Measurements from ENCODE around the gene ZNF423.

Gene ZNF423

DNA sequence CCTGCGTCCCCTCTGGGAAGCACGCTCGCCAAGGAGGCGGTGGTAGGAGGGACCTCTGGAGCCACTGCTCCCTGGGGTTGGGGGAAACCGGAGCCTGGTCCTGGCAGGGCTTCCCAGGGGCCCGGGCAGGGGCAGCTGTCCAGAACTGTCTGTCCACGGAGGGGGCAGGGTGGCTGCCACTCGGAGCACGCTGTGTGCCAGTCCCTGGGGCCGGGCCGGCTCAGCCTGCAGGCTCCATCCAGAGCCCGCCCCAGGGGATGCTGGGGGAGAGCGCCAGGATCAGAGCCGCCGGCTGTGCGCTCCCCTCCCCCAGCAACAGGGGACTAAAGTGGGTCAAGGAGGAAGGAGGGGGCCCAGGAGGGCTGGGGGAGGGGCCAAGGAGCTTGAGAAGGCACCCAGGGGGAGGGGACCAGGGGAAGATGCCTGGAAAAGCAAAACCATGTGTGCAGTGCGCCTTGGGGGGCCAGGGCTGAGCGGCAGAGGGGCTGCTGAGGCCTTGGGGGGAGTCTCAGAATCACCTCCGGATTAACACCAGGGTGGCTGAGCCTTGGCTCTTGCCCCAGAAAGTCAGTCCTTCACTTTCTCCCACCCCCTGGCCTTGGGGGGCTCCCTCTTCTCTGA is 21.3 kb downstream of the ZNF423 start:
- WGBS: 16% methylated on average over 19 of the region's 19 CpGs
- Histone ChIP-seq H3K4me1 (ENCODE audit: insufficient read depth, low read length) (peaks cover 57% of the 10 kb centered on the region), H3K9me3 (ENCODE audit: insufficient read depth, low read depth, low read length) (no peaks in the 10 kb centered on the region), H3K4me3 (ENCODE audit: low read length) (no peak overlapping the region), H3K9ac (ENCODE audit: low read depth, low read length) (peak overlapping the region; percentile 8; the same call in 1 of the 2 replicates), H3K36me3 (ENCODE audit: insufficient read depth, low read length) (no peaks in the 10 kb centered on the region), H3K27me3 (ENCODE audit: insufficient read depth, low read length) (no peaks in the 10 kb centered on the region), H3K27ac (ENCODE audit: low read depth, low read length) (peak overlapping the region; percentile 69)

DNA sequence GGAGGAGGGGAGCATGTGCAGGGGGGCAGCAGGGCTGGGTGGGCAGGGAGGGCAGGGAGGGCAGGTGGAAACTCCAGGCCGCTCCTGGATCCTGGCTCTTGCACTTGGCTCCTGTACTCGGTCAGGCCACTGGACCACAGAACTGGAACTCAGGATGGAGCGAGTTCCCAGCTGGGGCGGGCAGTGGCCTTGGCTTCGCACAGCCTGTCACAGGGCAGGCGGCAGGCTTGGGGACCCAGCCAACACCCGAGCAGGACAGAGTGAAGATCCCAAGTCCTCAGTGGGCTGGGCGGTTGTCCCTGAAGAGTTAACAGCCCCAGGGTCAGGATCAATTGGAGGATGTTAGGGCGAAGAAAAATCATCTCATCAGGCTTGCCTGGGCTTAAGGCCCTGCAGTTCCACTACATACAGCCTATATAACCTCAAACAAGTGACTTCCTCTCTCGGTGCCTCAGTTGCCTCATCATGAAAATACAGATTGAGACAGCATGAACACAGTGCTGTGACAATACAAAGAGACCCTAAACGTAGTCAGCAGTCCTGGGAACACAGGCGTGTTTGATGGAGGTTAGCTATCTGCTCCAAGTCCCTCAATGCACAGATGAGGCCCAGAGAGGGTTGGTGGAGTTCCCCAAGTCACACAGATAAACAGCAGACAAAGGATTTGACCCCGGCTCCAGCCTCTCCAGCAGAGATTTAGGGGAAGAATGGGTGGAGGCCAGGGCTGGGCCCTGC is 21.9 kb downstream of the ZNF423 start:
- Histone ChIP-seq H3K27ac (ENCODE audit: low read depth, low read length) (peak overlapping the region; percentile 69; the same call in 1 of the 2 replicates), H3K9ac (ENCODE audit: low read depth, low read length) (no peak overlapping the region), H3K4me1 (ENCODE audit: insufficient read depth, low read length) (peaks cover 54% of the 10 kb centered on the region), H3K4me3 (ENCODE audit: low read length) (no peak overlapping the region), H3K9me3 (ENCODE audit: insufficient read depth, low read depth, low read length) (no peaks in the 10 kb centered on the region), H3K27me3 (ENCODE audit: insufficient read depth, low read length) (no peaks in the 10 kb centered on the region), H3K36me3 (ENCODE audit: insufficient read depth, low read length) (no peaks in the 10 kb centered on the region)
- 67% methylated on average over 13 of the region's 13 CpGs for WGBS

GRCh38 chr16:49833085-49833484 is 22.8 kb downstream of the ZNF423 start:
- H3K9me3 ChIP-seq (ENCODE audit: insufficient read depth, low read depth, low read length): no peaks in the 10 kb centered on the region
- H3K4me3 ChIP-seq (ENCODE audit: low read length): no peak overlapping the region
- H3K27me3 ChIP-seq (ENCODE audit: insufficient read depth, low read length): no peaks in the 10 kb centered on the region
- WGBS: 58% methylated on average over 11 of the region's 11 CpGs
- peaks cover 60% of the 10 kb centered on the region for H3K4me1 ChIP-seq (ENCODE audit: insufficient read depth, low read length)
- no peaks in the 10 kb centered on the region for H3K36me3 ChIP-seq (ENCODE audit: insufficient read depth, low read length)
- H3K9ac ChIP-seq (ENCODE audit: low read depth, low read length): no peak overlapping the region
- H3K27ac ChIP-seq (ENCODE audit: low read depth, low read length): peak overlapping the region; percentile 4; the same call in 1 of the 2 replicates

DNA sequence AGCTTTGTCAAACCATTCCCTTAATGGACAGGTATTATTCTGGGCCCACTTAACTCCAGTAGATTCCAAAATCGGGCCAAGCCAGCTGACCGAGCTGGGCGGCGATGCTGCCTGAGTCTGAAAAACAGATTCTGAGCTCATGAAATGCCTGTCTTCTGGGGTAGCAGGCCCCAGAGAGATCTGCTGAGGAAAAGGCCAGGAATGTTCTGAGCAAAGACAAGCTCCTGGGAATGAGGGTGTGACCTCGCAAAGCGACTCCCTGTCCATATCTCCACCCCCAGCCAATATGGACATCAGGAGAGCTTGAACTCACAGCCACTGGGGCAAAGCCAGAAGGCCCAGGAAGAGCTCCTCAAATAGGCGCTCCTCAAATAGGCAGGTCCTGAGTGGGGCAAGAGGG is 23.7 kb downstream of the ZNF423 start:
- no peak overlapping the region for H3K4me3 ChIP-seq (ENCODE audit: low read length)
- WGBS: 94% methylated on average over 7 of the region's 7 CpGs
- H3K36me3 ChIP-seq (ENCODE audit: insufficient read depth, low read length): no peaks in the 10 kb centered on the region
- H3K9ac ChIP-seq (ENCODE audit: low read depth, low read length): no peak overlapping the region
- H3K27ac ChIP-seq (ENCODE audit: low read depth, low read length): no peak overlapping the region
- H3K27me3 ChIP-seq (ENCODE audit: insufficient read depth, low read length): no peaks in the 10 kb centered on the region
- H3K9me3 ChIP-seq (ENCODE audit: insufficient read depth, low read depth, low read length): no peaks in the 10 kb centered on the region
- H3K4me1 ChIP-seq (ENCODE audit: insufficient read depth, low read length): peaks cover 59% of the 10 kb centered on the region

DNA sequence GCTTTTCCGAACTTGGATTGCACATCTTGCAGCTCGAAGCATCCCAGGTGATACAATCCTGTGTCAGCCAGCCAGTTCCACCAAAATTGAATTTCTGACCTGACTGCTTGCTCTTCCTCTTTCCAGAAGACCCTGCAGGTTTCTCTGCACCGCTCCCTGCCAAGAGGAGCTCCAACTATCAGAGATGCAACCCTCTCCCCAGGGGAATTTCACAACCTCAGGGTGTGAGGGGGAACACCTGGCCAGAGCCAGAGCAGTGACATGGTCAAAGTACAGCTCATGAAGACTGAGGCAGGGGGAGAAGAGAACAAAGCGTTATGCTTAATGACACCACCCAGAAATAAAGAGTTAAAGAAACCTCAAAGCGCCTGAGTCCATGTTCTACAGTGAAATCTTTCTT is 25.0 kb downstream of the ZNF423 start:
- no peak overlapping the region for H3K27ac ChIP-seq (ENCODE audit: low read depth, low read length)
- WGBS: 72% methylated on average over 4 of the region's 5 CpGs
- H3K4me1 ChIP-seq (ENCODE audit: insufficient read depth, low read length): peaks cover 55% of the 10 kb centered on the region
- no peaks in the 10 kb centered on the region for H3K9me3 ChIP-seq (ENCODE audit: insufficient read depth, low read depth, low read length)
- no peak overlapping the region for H3K9ac ChIP-seq (ENCODE audit: low read depth, low read length)
- H3K4me3 ChIP-seq (ENCODE audit: low read length): no peak overlapping the region
- H3K36me3 ChIP-seq (ENCODE audit: insufficient read depth, low read length): no peaks in the 10 kb centered on the region
- H3K27me3 ChIP-seq (ENCODE audit: insufficient read depth, low read length): no peaks in the 10 kb centered on the region

DNA sequence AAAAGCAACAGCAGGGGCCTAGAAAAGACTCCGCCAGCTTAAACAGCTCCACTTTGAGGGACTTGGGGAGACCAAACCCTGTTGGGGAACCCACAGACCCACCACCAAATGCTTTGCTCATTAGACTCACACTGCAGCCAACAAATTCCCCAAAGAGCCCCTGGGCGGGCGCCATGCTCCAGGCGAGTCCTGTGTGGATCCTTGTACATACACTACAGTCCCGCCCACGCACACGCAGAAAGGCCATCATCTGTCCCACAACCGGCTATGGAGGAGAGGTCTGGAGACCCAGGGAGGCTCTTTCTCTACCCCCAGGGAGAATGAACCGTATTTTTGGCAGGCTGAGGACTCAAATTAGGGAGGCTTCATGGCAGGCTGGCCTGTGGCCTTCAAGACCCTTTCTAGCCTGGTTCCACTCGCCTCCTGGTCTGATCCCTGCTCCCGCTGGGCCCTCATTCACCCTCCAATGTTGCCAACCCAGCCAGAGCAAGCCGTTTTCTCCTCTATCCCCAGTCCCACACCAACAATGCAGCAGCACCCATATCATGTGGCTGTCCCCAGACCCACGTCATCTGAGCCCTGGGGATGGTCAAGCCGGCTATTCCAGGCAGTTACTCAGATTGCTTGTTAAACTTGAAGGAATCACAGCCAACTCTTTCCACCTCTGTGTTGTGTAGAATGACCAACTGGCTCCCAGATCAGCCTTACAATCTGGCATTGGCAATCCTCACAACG is 27.2 kb downstream of the ZNF423 start:
- Histone ChIP-seq H3K27me3 (ENCODE audit: insufficient read depth, low read length) (no peaks in the 10 kb centered on the region), H3K27ac (ENCODE audit: low read depth, low read length) (no peak overlapping the region), H3K9ac (ENCODE audit: low read depth, low read length) (no peak overlapping the region), H3K9me3 (ENCODE audit: insufficient read depth, low read depth, low read length) (no peaks in the 10 kb centered on the region), H3K4me1 (ENCODE audit: insufficient read depth, low read length) (peaks cover 49% of the 10 kb centered on the region), H3K36me3 (ENCODE audit: insufficient read depth, low read length) (no peaks in the 10 kb centered on the region), H3K4me3 (ENCODE audit: low read length) (no peak overlapping the region)
- WGBS: 91% methylated on average over 15 of the region's 15 CpGs

DNA sequence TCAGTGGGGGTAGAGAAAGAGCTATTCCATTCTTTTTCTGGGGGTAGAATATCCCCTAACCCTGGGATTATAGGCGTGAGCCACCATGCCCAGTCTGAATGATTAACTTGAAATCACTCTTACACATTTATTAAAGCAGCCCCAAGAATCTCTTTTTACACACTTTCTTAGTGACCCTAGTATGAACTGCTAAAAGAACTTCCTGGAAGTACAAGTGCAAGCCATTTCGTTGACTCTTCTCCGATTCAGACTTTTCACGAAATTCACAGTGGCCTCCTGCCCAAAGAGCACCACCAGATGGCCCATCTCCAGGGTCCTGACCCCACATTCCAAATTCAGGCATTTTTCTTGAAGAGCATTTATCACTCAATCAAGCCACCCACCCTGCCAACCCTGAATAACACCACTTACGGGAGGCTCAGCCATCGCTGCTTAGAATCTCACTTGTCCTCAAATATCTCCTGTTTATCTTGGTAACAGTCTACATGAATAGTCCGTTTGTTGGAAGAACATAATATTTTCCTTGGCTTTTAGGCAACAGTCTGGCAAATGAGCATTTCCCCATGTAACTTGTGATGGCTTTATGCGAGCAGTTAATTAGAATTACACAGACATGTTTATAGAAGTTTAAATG is 28.0 kb downstream of the ZNF423 start:
- 86% methylated on average over 8 of the region's 8 CpGs for WGBS
- H3K27ac ChIP-seq (ENCODE audit: low read depth, low read length): no peak overlapping the region
- no peaks in the 10 kb centered on the region for H3K9me3 ChIP-seq (ENCODE audit: insufficient read depth, low read depth, low read length)
- H3K36me3 ChIP-seq (ENCODE audit: insufficient read depth, low read length): no peaks in the 10 kb centered on the region; the same call in 1 of the 2 replicates
- H3K4me3 ChIP-seq (ENCODE audit: low read length): no peak overlapping the region
- H3K4me1 ChIP-seq (ENCODE audit: insufficient read depth, low read length): peaks cover 48% of the 10 kb centered on the region
- no peaks in the 10 kb centered on the region for H3K27me3 ChIP-seq (ENCODE audit: insufficient read depth, low read length)
- H3K9ac ChIP-seq (ENCODE audit: low read depth, low read length): no peak overlapping the region

DNA sequence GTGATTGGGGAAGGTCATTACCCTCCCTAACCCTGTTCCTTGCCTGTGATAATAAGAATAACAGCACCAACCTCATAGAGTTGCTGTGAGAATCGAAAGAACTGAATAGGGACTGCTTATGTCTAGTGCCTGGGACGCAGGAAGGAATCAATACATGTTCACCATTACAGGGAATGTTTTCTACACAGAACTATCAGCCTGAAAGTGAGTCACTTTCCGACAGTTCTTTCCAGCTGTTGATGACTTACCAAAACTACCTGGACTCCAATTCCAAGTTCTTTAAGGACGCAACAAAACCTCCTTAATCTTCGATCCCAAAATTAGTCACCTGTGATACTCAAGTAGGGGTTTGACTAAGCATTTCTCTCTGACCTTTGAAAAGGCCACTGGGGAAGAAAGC is 29.4 kb downstream of the ZNF423 start:
- H3K36me3 ChIP-seq (ENCODE audit: insufficient read depth, low read length): no peaks in the 10 kb centered on the region; the same call in 1 of the 2 replicates
- WGBS: 95% methylated on average over 5 of the region's 5 CpGs
- H3K4me3 ChIP-seq (ENCODE audit: low read length): no peak overlapping the region
- no peaks in the 10 kb centered on the region for H3K27me3 ChIP-seq (ENCODE audit: insufficient read depth, low read length)
- peaks cover 51% of the 10 kb centered on the region for H3K4me1 ChIP-seq (ENCODE audit: insufficient read depth, low read length)
- H3K9ac ChIP-seq (ENCODE audit: low read depth, low read length): no peak overlapping the region
- H3K9me3 ChIP-seq (ENCODE audit: insufficient read depth, low read depth, low read length): no peaks in the 10 kb centered on the region
- H3K27ac ChIP-seq (ENCODE audit: low read depth, low read length): no peak overlapping the region

DNA sequence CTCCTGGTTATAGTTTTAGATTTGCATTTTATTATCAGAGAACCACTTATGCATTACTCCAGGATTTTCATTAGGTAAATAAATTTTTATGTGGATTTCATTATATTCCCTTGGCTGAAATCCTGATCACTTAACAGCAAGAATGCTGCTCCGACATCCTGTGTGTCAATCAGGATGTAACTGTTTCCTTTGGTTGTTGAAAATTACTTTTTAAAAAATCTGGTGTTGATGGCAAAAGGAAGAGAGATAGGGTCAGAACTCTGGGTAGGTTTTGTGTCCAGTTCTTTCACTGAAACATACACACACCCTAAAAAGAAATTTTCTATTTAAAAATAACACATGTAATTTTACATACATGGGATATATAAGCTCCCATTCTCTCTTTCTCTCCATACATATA is 30.9 kb downstream of the ZNF423 start:
- H3K4me3 ChIP-seq (ENCODE audit: low read length): no peak overlapping the region
- H3K36me3 ChIP-seq (ENCODE audit: insufficient read depth, low read length): peaks cover 4% of the 10 kb centered on the region; the same call in 1 of the 2 replicates
- H3K27ac ChIP-seq (ENCODE audit: low read depth, low read length): no peak overlapping the region
- no peaks in the 10 kb centered on the region for H3K27me3 ChIP-seq (ENCODE audit: insufficient read depth, low read length)
- no peak overlapping the region for H3K9ac ChIP-seq (ENCODE audit: low read depth, low read length)
- 90% methylated on average over 1 of the region's 1 CpG for WGBS
- H3K4me1 ChIP-seq (ENCODE audit: insufficient read depth, low read length): peaks cover 60% of the 10 kb centered on the region
- H3K9me3 ChIP-seq (ENCODE audit: insufficient read depth, low read depth, low read length): no peaks in the 10 kb centered on the region

- no peaks in the 10 kb centered on the region for H3K27me3 ChIP-seq (ENCODE audit: insufficient read depth, low read length)
- no peak overlapping the region for H3K4me3 ChIP-seq (ENCODE audit: low read length)
- peaks cover 60% of the 10 kb centered on the region for H3K4me1 ChIP-seq (ENCODE audit: insufficient read depth, low read length)
- H3K36me3 ChIP-seq (ENCODE audit: insufficient read depth, low read length): peaks cover 5% of the 10 kb centered on the region; the same call in 1 of the 2 replicates
- H3K9me3 ChIP-seq (ENCODE audit: insufficient read depth, low read depth, low read length): no peaks in the 10 kb centered on the region
- no peak overlapping the region for H3K27ac ChIP-seq (ENCODE audit: low read depth, low read length)
- 79% methylated on average over 8 of the region's 9 CpGs for WGBS
- no peak overlapping the region for H3K9ac ChIP-seq (ENCODE audit: low read depth, low read length)
Observed at GRCh38 chr16:49824593-49824992, 31.3 kb downstream of the ZNF423 start.
